ENCODE data around the gene BRDT. TPM values are rescaled to one million over a fixed set of nuclear protein-coding genes. Genes with fewer than 3 reads are reported as not detected.

Gene BRDT
- total and polyA plus RNA-seq, 2 of the 8 experiments (the other 6 are each of a cell fraction or from before 2014, with no cell fraction given), result 0.08 TPM; not detected in 1

GRCh38 chr1:91924146-91924545, 25.1 kb upstream of the BRDT start:
- H3K14ac ChIP-seq (ENCODE audit: insufficient read length), result no peak overlapping the region
- H3K9me3 ChIP-seq (ENCODE audit: insufficient read depth in 2 of 2, low read depth in 1 of 2, low read length in 1 of 2), result no peaks in the 10 kb centered on the region
- no peak overlapping the region for H3K27ac ChIP-seq (ENCODE audit: low read depth, low read length)
- CTCF ChIA-PET (ENCODE audit: partially characterized antibody), result interaction anchor here (1.5 to 6.1 kb wide), 2 partner anchors 132 to 411 kb away, joined by 4 to 40 read pairs; no protein-coding TSS in a partner anchor
- H2BK12ac ChIP-seq (ENCODE audit: low read depth, low read length), result no peak overlapping the region
- no peak overlapping the region for H3K9ac ChIP-seq (replicated peaks in 1 of 4; ENCODE audit: extremely low read depth in 1 of 4, low read depth in 3 of 4, low read length in 3 of 4)
- DNase-seq (ENCODE audit: low read depth in 1 of 2, low spot score in 2 of 2), result no peak
- FAIRE-seq, result no peak
- no peaks in the 10 kb centered on the region for H3K79me2 ChIP-seq (ENCODE audit: control insufficient read depth in 1 of 2, insufficient read depth in 2 of 2, low read length in 2 of 2)
- no peak overlapping the region for H3K4me2 ChIP-seq (ENCODE audit: insufficient read depth in 1 of 2, low read depth in 2 of 2, low read length in 2 of 2)
- H2BK120ac ChIP-seq (replicated peaks; ENCODE audit: low read depth, low read length), result no peak overlapping the region
- H3K4me1 ChIP-seq (replicated peaks in 1 of 4; ENCODE audit: control insufficient read depth in 3 of 4, insufficient read depth in 4 of 4, low read length in 3 of 4), result no peaks in the 10 kb centered on the region
- H4K5ac ChIP-seq (ENCODE audit: insufficient read length, low read depth, low read length), result no peak overlapping the region
- no peak overlapping the region for H3K23ac ChIP-seq (ENCODE audit: insufficient read length)
- no peak overlapping the region for H3K18ac ChIP-seq (ENCODE audit: extremely low read depth, low read length)
- H2BK15ac ChIP-seq (ENCODE audit: low read length), result no peak overlapping the region
- H2AFZ ChIP-seq (ENCODE audit: low read length), result no peak overlapping the region
- no peaks in the 10 kb centered on the region for H3K79me1 ChIP-seq (ENCODE audit: low read depth, low read length)
- no peaks in the 10 kb centered on the region for H4K20me1 ChIP-seq (replicated peaks in 1 of 2; ENCODE audit: control insufficient read depth in 1 of 2, insufficient read depth in 2 of 2, low read length in 2 of 2)
- H3K27me3 ChIP-seq (replicated peaks in 1 of 4; ENCODE audit: control insufficient read depth in 3 of 4, extremely low read depth in 1 of 4, insufficient read depth in 3 of 4, low read length in 3 of 4), result no peaks in the 10 kb centered on the region
- H4K91ac ChIP-seq (replicated peaks; ENCODE audit: insufficient read length, low read length), result no peak overlapping the region
- H3K4ac ChIP-seq (replicated peaks; ENCODE audit: insufficient read length, low read depth, low read length), result no peak overlapping the region
- H3K56ac ChIP-seq (replicated peaks; ENCODE audit: insufficient read length, low read depth, low read length), result no peak overlapping the region
- H3K4me3 ChIP-seq (ENCODE audit: extremely low read depth in 1 of 4, insufficient read depth in 2 of 4, low read depth in 3 of 4, low read length in 4 of 4), result no peak overlapping the region
- 97% methylated on average over 2 of the region's 2 CpGs; no CpG with 5 or more reads in 1 of the 2 experiments for WGBS, 2 experiments (ENCODE audit: extremely low coverage in 1 of 2, insufficient coverage in 1 of 2, insufficient read length in 1 of 2, insufficient replicate concordance in 2 of 2, low coverage in 1 of 2, low lambda C conversion rate in 2 of 2, missing lambda C conversion rate in 1 of 2)
- POLR2A ChIA-PET (ENCODE audit: partially characterized antibody), result no interaction called here
- no peak overlapping the region for H2BK20ac ChIP-seq (ENCODE audit: low read length)
- H2BK5ac ChIP-seq (ENCODE audit: low read depth, low read length), result no peak overlapping the region
- no peaks in the 10 kb centered on the region for H3K36me3 ChIP-seq (ENCODE audit: control insufficient read depth in 2 of 4, insufficient read depth in 4 of 4, low read length in 3 of 4)
- H2AK5ac ChIP-seq (ENCODE audit: low read depth, low read length), result no peak overlapping the region
- H4K8ac ChIP-seq (ENCODE audit: extremely low read depth, insufficient read depth, low read length), result no peak overlapping the region
- H3K23me2 ChIP-seq (ENCODE audit: low read depth, low read length), result no peaks in the 10 kb centered on the region
- TF ChIP-seq TEAD4 (IDR thresholded peaks at IDR 0.05; ENCODE audit: low read depth, low read length) (no peak), ASH2L (IDR thresholded peaks at IDR 0.05; ENCODE audit: low read length) (no peak), PHF8 (conservative IDR thresholded peaks at IDR 0.05; ENCODE audit: low read depth, low read length) (no peak), GTF2F1 (IDR thresholded peaks at IDR 0.05; ENCODE audit: borderline replicate concordance, low read depth, low read length) (no peak), CREB1 (IDR thresholded peaks at IDR 0.05) (no peak), RNF2 (IDR thresholded peaks at IDR 0.05; ENCODE audit: borderline replicate concordance, low read depth, low read length, missing control alignments, poor library complexity, severe bottlenecking) (no peak), YY1 (IDR thresholded peaks at IDR 0.05; ENCODE audit: low read depth, low read length) (no peak), SRF (IDR thresholded peaks at IDR 0.05; ENCODE audit: low read depth, low read length) (no peak), BACH1 (IDR thresholded peaks at IDR 0.05; ENCODE audit: low read length) (no peak), JUN (IDR thresholded peaks at IDR 0.05; ENCODE audit: low read depth, low read length) (no peak), TAF7 (optimal IDR thresholded peaks at IDR 0.05; ENCODE audit: borderline replicate concordance, low read depth, low read length) (no peak), POU5F1 (IDR thresholded peaks at IDR 0.05; ENCODE audit: low read depth, low read length) (no peak), TBP (IDR thresholded peaks at IDR 0.05; ENCODE audit: low read depth, low read length) (no peak), MAFK (IDR thresholded peaks at IDR 0.05; ENCODE audit: low read depth, low read length) (no peak), ZNF274 (IDR thresholded peaks at IDR 0.05; ENCODE audit: borderline replicate concordance, extremely low read depth, low read length) (no peak), CBX8 (IDR thresholded peaks at IDR 0.05; ENCODE audit: borderline replicate concordance, low read depth, low read length) (no peak)
